AG04450 (cell line): Measurements from ENCODE around the gene HSPB6. TPM values are rescaled to one million over a fixed set of nuclear protein-coding genes. Genes with fewer than 3 reads are reported as not detected.
"Not testable (repeated sequence)": the region's sequence is repeated elsewhere in the genome, so short reads cannot be mapped to it uniquely, and the experiment has no call there.

ENCODE experiments used
- CTCF ChIA-PET: fragments of 300-600, 350-600 bp; formaldehyde crosslinking; extraction: SDS; loops from one replicate; lab custom pipeline; 2022; ENCODE audit warnings: antibody characterized with exemption, inconsistent platforms; lab: Charles Lee
- POLR2A ChIA-PET: fragments of 350-600 bp; formaldehyde crosslinking; extraction: SDS; loops from one replicate; lab custom pipeline; 2021; ENCODE audit warnings: antibody characterized with exemption, inconsistent platforms; lab: Yijun Ruan, JAX
- DNase-seq: peaks from one replicate; pipeline ENCODE4 v3.0.0-alpha.2; 2011; ENCODE audit warnings: low read depth, low spot score
- H3K27ac ChIP-seq: one replicate; pipeline ENCODE4 v1.5.1; 2012; ENCODE audit warnings: low read depth, low read length, control low read depth
- H3K27me3 ChIP-seq: one replicate; pipeline ENCODE4 v1.6.0; 2012; ENCODE audit warnings: low read length; ENCODE audit not compliant: control insufficient read depth, insufficient read depth
- H3K4me3 ChIP-seq: 2 replicates; pipeline ENCODE4 v1.5.1; 2011; ENCODE audit warnings: mild to moderate bottlenecking, low read depth, low read length, control low read depth
- H3K9me3 ChIP-seq: 2 replicates; pipeline ENCODE4 v1.5.1; 2012; ENCODE audit warnings: low read length; ENCODE audit not compliant: control insufficient read depth, insufficient read depth
- CTCF ChIP-seq: IDR thresholded peaks from 2 replicates; pipeline ENCODE4 v1.5.1; 2011; ENCODE audit warnings: low read depth, low read length, control low read depth, inconsistent platforms
- polyA plus RNA-seq: library from polyadenylated mRNA; depleted of rRNA; stranded (reverse); fragments of >200 nt; gene quantifications from 2 replicates; pipeline ENCODE4 v1.2.3, GENCODE V29; 2011

HSPB6 gene
- polyA plus RNA-seq, 1 experiment = 31.7 TPM

- H3K4me3 ChIP-seq = no peak overlapping the region
- ChIA-PET CTCF (interaction anchor here (0.6 to 0.7 kb wide), 2 partner anchors 13 to 207 kb away, joined by 4 read pairs; no protein-coding TSS in a partner anchor), POLR2A (no interaction called here)
- DNase-seq = no peak
- no peak for TF ChIP-seq CTCF
- H3K27me3 ChIP-seq = no peaks in the 10 kb centered on the region
- no peaks in the 10 kb centered on the region; the same call in 1 of the 2 replicates for H3K9me3 ChIP-seq
- no peak overlapping the region for H3K27ac ChIP-seq
Measured at GRCh38 chr19:35727053-35727955, 29.5 kb downstream of the HSPB6 start.

DNA sequence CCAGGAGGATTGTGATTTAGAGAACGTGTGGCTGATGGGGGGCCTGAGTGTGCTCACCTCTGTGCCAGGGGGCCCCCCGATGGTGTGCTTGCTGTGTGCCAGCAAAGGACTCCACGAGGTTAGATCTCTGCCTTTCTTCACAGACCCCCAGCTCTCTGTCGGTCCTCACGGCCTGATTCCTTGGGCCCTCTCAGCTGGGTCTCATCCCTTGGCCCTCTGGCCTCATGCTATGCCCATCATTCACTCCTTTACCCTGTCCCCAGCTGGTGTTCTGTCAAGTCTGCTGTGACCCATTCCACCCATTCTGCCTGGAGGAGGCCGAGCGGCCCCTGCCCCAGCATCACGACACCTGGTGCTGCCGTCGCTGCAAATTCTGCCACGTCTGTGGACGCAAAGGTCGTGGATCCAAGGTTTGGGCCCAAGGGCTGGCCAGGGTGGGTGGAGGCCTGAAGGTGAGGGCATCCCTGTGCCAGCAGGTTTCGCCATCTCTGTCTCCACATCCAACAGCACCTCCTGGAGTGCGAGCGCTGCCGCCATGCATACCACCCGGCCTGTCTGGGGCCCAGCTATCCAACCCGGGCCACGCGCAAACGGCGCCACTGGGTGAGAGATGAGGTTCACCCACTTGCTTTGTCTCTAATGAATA lies 31.5 kb downstream of the HSPB6 start:
- no peak for DNase-seq
- ChIA-PET POLR2A (no interaction called here), CTCF (no interaction called here)
- Histone ChIP-seq H3K9me3 (no peaks in the 10 kb centered on the region; the same call in 1 of the 2 replicates), H3K27me3 (no peaks in the 10 kb centered on the region), H3K4me3 (no peak overlapping the region), H3K27ac (no peak overlapping the region)
- no peak for TF ChIP-seq CTCF

- ChIA-PET CTCF (no interaction called here), POLR2A (no interaction called here)
- TF ChIP-seq CTCF = no peak
- H3K27ac ChIP-seq = no peak overlapping the region
- no peaks in the 10 kb centered on the region; the same call in 1 of the 2 replicates for H3K9me3 ChIP-seq
- H3K4me3 ChIP-seq = no peak overlapping the region
- H3K27me3 ChIP-seq = no peaks in the 10 kb centered on the region
- no peak for DNase-seq
Measured at GRCh38 chr19:35724560-35724959, 32.3 kb downstream of the HSPB6 start.

- CTCF ChIA-PET, H3K4me3 ChIP-seq, H3K27ac ChIP-seq, H3K27me3 ChIP-seq, DNase-seq, H3K9me3 ChIP-seq, POLR2A ChIA-PET: not testable (repeated sequence)
Measured at GRCh38 chr19:35724132-35724531, 32.7 kb downstream of the HSPB6 start.

DNA sequence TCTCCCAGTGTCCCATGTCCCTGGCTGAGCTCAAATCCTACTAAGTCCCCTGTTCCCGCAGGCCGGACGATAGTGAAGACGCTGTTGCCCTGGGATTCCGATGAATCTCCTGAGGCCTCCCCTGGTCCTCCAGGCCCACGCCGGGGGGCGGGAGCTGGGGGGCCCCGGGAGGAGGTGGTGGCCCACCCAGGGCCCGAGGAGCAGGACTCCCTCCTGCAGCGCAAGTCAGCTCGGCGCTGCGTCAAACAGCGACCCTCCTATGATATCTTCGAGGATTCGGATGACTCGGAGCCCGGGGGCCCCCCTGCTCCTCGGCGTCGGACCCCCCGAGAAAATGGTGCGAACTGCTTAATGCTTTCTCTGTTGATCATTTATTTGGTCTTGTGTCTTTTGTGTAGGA lies 33.2 kb downstream of the HSPB6 start:
- TF ChIP-seq CTCF = no peak
- ChIA-PET CTCF (no interaction called here), POLR2A (no interaction called here)
- H3K9me3 ChIP-seq = no peaks in the 10 kb centered on the region; the same call in 1 of the 2 replicates
- H3K27me3 ChIP-seq = no peaks in the 10 kb centered on the region
- H3K27ac ChIP-seq = no peak overlapping the region
- no peak for DNase-seq
- no peak overlapping the region for H3K4me3 ChIP-seq
